Suppressor macrophage treated with lipopolysaccharide for 1 hour (primary cell): Measurements from ENCODE around the gene NPHP4.

Experiments used
- DNase-seq, 3 donors: peaks; one replicate each; pipeline ENCODE4 v3.0.0-alpha.2; 2020 to 2022

Gene NPHP4

GRCh38 chr1:5845376-5845775, 146.8 kb downstream of the NPHP4 start:
- DNase-seq = peak; percentile 9 to 21 (median 10)

GRCh38 chr1:5844442-5844841, 147.8 kb downstream of the NPHP4 start:
- no peak for DNase-seq

GRCh38 chr1:5843521-5844096, 148.6 kb downstream of the NPHP4 start:
- DNase-seq = no peak

DNA sequence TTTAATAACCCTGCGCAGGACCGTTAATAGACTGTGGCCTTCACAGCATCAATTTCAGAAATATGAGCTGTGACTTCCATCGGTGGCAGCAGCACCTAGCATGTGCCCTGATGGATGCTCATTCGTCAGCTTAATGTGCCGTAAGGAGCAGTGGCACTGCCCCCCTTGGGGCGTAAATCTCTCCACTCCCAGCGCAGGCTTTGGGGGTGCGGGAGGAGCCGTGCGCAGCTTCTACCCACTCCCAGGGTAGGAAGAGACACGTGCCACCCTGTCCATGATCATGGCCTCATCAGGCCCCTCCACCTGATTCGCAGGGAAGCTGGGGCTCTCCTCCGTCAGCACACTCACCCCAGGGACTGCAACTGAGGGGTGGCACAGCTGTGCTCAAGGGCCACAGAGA, 149.5 kb downstream of the NPHP4 start:
- DNase-seq = no peak

DNA sequence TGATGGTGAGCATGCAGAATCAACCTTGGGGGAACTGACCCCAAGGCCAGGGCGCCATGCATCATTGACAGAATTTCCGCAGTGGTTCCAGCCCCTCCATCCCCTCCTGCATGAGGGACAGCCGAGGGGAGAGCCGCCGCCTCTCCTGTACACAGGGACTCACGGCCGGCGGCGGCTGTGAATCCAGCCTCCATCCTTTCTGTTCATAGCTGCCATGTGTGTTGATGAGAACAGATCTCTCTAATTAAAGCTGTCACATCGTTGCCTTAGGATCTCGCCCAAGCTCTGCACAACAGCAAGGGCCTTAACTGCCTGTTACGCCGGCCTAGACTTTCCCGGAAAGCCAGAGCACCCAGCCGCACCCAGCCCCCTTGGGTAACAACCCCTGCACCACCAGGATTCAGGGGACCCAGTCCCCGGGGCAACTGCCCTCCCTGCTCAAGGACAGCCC, 151.6 kb downstream of the NPHP4 start:
- no peak for DNase-seq

GRCh38 chr1:5839881-5840550, 152.2 kb downstream of the NPHP4 start:
- no peak for DNase-seq

DNA sequence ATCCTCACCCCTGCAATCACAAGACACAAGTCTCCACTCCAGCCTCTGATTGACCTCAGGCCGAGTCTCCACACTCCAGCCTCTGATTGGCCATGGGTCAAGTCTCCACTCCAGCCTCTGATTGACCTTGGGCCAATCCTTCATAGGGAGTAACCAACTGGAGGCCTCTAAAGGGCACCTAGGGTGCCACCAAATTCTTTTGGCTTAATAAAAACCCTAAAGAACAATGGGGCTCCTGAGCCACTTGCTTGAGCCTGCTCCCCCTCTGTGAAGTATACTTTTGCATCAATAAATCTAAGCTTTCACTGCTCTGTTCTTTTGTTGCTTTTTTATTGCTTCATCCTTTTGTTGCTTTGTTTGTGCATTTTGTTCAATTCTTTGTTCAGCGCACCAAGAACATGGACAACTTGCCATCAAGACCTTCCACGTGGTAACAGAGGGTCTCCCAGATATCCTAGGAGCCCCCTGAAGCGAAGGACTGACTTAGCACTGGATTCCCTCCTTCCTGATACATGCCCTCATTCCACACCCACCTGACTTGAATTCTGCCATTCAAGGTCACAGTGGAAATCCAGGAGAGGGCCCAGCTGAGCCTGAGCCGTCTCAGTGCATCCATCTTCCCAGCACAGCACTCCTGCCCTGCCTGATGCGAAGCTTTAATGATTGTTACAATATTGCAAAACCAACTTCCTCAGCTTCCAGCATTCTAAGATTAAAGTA, 152.9 kb downstream of the NPHP4 start:
- no peak for DNase-seq

DNA sequence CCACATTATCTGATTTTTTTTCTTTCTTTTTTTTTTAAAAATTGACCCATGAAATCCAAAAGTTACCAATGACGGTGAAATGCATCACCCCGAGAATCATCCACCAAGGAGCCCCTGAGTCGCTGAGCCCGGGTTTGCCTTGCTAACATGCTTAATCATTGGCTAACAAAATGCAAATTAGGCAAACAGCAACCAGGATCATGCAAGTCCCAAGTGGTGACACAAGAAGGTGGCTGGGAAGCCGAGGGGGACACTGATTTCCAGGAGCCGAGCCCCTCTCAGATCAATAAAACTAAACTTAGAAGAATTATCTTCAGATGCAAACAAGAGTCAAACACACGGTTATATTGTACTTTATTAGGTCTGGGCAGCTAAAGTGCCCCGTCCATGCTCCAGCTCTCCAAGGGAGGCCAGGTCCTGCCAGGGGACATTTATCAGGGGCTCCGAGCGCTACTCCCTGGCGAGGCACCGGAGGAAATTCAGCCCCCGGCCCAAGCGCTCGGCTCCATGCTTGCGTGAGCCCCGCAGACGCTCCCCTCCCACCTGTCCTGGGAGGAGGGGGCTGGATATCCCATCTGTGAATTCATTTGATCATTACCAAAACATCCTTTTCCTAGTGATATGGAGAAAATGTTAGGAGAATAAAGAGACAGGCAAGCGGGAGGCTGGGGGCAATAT, 154.1 kb downstream of the NPHP4 start:
- no peak for DNase-seq

DNA sequence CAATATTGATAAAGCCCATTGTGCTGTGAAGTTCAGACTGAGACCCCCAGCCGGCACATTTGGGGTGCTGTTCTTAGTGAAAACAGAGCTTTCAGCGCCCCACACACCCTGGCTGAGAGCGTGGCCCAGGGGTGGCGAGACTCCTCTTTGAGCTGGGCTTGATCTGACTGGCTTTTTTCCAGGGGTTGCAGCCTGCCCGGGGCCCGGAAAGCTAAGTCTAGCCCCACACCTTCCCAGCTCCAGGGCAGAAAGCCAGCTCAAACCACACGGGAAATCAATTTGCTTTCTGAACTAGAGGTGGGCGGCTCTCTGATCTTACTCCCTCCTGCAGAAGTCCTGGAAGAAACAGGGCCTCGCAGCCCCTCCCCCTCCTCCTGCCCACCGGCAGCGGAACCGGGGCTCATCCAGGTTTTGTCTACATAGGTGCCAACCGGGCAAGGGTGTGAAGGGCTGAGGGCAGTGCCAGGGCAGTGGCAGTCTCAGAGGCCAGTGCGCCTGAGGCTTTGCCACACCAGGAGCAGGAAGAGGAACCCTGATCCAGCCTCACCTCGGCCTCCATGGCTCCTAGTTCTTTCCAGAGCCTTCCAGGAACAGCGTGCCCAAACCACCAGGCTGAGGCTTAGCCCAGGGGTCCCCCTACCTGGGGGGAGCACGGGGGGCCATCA, 155.3 kb downstream of the NPHP4 start:
- no peak for DNase-seq

GRCh38 chr1:5835179-5835562, 157.1 kb downstream of the NPHP4 start:
- no peak for DNase-seq

GRCh38 chr1:5834477-5835178, 157.6 kb downstream of the NPHP4 start:
- no peak for DNase-seq

DNA sequence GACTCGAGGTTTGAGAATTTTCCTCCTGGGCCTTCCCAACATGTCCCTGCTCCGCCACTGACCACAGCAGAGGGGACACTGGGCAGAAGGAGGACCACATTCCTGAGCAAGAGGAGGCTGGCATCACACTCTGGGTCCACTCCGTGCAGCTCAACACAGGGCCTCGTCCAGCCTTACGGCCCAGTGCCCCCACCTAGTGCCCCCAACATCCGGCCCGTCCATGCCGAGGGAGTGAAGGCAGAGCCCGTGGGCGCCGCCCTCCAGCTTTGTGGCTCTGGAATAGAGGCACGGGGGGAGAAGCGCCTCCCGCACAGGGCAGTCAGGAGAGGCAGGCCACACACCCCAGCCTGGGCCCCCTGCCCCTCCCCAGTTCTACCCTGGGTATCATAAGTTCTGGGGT, 158.3 kb downstream of the NPHP4 start:
- DNase-seq = no peak

- no peak for DNase-seq
Measured at GRCh38 chr1:5832916-5833895, 159.0 kb downstream of the NPHP4 start.

DNA sequence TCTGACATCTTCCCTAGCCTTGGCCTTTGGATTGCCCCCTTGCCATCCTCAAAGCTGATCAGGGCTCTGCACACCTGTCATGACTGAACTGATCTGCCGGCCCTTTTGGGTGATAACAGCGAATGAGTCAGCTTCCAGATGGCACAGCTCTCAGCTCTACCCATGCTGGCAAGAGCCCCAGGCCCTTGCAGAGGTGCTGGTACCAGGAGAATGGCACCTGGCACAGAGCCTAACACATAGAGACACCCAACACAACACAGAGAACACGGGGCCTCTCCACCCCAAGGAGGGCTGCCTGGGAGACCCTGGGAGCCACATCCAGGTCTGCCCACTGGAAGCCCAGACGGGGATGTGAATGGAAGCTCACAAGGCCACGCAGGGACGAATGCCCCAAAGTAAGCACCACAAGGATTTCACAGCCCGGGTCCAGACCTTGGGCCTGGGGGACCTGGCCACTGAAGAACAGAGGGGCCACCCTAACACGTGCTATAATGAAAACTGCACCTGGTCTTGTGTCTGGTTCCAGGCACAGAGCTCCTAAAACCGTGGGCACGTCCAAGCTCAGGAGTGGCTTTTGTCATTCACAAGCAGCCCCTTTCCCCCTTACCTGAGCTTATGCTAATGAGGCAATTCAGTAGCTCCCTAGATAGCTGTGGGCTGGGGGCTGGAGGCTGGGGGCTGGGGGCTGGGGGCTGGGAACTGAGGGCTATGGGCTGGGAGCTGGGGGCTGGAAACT, 160.5 kb downstream of the NPHP4 start:
- no peak for DNase-seq

DNA sequence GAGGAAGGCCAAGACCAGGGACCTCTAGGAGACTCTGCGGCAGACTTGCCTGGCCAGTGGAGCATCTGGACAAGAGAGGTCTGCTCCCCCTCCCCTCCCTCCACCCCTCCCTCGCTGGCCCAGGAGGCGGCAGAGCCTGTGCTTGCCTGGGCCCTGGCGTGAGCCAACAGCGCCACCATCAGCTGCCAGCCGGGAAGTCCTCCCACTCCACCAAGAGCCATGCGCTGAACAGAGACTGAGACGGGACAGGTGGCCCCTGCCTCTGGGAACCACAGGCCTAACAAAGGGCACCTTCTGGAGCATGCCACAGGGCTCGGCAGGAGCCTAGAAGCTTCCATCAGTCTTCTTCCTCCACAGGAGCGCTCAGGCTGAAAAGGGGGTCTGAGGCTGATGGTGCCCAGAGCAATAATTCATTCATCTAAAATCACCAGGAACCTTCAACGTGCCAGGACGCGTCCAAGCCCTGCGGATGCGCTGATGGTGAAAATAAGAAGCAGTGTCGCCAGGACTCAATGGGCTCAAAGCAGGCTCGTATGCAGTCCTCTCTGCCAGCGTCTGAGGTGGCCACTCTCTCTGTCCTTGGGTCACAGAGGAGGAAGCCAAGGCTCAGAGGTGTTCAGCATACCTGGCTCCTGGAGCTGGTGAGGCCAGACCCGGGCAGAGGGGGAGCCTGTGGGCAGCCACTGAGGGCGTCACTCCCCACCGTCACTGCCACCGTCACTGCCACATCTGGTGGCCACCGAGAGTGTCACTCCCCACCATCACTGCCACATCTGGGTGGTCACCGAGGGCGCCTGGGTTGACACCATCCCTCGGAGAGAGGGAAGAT, 161.2 kb downstream of the NPHP4 start:
- no peak for DNase-seq

GRCh38 chr1:5829414-5829813, 162.8 kb downstream of the NPHP4 start:
- no peak for DNase-seq

DNA sequence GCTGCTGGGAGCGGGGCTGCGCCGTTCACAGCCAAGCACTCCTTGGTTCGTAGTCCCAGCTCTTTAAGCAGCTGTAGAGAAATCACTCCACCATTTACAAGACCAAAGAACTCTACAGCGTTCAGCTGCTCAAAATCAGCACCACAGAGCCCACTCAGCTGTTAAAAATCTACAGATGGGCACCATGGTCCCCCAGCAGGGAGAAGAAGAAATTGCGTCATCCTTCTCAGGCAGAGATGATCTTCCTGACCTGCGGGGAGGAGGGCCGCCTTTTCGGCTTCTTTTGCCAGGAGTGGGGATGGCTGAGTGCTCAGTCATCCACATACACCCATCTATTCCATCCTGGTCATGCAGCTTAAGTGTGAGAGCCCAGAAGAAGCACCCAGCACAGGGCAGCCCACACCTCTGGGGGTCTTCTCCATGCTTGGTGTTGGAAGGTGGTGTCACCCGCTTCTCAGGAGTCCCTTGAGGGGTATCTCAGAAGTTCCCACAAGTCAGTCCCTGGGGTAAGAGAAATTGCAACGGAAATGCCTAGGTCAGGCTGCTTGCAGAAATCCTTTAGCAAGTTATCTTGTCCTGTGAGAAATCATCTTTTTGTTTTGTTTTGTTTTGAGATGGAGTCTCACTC, 163.8 kb downstream of the NPHP4 start:
- no peak for DNase-seq

- no peak for DNase-seq
Measured at GRCh38 chr1:5827516-5827915, 164.7 kb downstream of the NPHP4 start.

DNA sequence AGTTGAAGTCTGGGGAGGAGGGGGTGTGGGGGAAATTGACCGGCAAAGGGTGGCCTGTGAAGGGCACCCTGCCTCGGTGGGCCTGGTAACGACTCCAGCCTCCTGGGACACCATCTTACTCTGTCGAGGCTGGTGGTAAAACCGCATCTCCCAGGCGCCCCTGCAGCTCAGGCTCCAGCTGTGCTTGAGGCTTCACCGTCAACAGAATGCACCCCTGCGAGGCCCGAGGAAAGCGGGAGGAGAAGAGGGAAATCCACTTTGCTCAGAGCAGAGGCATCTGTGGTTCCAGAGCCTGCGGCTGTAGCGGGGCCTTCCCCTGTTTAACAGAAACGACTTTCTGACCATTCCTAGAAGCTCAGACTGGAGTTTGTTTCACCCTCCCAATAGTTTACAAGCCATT, 165.6 kb downstream of the NPHP4 start:
- DNase-seq = no peak
